ENCODE results near the gene ICE2.
"Not testable (repeated sequence)": the region's sequence is repeated elsewhere in the genome, so short reads cannot be mapped to it uniquely, and the experiment has no call there.

ICE2 gene

DNA sequence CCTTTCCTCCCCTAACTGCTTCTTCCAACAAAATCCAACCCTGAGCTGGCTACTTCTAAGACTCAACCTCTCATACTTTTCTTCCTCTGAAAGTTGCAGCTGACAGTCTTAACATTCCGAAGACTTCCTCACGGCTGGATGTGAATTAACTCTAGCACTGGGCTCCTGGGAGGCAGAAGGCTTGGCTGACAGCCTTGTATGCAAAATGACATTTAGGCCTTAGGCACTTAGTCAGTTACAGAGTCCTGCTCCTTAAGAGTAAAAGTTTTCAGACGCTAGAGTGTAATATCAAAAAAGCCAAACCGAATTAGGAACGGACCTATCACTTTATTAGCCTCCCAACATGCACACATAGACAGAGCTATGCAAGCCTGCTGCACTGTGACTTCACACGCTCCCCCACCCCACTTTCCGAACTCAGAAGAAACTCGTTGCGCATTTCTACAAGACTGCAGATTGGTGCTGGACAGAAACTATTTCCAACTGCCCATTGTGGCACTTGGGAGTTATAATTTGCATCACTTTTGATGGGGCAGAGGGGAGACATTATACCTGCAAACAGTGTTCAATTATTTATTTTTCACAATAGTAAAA, 65.6 kb downstream of the ICE2 start:
- H3K36me3 Mint-ChIP-seq, result no peaks in the 10 kb centered on the region
- ATAC-seq, result no peak
- no peak overlapping the region for H3K27ac Mint-ChIP-seq
- no peaks in the 10 kb centered on the region for H3K27me3 Mint-ChIP-seq
- H3K9me3 Mint-ChIP-seq, result no peaks in the 10 kb centered on the region
- H3K4me1 Mint-ChIP-seq, result peaks cover 11% of the 10 kb centered on the region
- no peak overlapping the region for H3K4me3 Mint-ChIP-seq

DNA sequence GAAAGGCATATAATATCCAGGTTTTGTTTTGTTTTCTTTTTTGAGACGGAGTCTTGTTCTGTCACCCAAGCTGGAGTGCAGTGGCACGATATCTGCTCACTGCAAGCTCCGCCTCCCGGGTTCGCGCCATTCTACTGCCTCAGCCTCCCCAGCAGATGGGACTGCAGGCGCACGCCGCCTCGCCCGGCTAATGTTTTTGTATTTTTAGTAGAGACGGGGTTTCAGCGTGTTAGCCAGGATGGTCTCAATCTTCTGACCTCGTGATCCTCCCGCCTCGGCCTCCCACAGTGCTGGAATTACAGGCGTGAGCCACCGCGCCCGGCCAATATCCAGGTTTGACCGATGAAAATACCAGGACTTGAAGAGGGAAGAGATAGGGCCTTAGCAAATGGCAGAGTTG, 66.1 kb downstream of the ICE2 start:
- not testable (repeated sequence) for H3K9me3 Mint-ChIP-seq, H3K27me3 Mint-ChIP-seq, ATAC-seq, H3K4me3 Mint-ChIP-seq, H3K27ac Mint-ChIP-seq, H3K36me3 Mint-ChIP-seq
- peaks cover 15% of the 10 kb centered on the region for H3K4me1 Mint-ChIP-seq

DNA sequence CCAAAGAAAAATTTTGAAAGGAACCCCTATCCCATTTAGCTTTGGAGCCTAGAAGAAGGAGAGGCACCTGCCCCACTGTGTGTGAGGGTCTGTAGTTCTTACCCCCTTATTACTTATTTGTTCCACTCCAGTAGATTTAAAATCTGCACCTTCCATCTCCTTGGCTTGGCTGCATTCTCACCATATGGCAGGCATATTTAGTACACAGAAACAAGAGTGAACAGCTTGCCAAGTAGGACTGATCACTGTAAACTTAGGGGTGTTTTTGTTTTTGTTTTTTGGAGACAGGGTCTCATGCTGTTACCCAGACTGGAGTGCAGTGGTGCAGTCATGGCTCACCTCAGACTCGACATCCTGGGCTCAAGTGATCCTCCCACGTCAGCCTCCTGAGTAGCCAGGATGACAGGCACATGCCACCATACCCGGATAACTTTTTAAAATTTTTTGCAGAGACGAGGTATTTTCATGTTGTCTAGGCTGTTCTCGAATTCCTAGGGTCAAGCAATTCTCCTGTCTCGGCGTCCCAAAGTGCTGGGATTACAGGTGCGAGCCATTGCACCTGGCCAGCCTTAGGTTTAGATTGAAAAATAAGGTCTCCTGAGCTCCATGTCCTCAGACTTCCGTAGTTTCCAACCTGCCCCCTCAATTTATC, 67.0 kb downstream of the ICE2 start:
- Mint-ChIP-seq H3K4me1 (peaks cover 15% of the 10 kb centered on the region), H3K36me3 (no peaks in the 10 kb centered on the region), H3K4me3 (no peak overlapping the region), H3K27ac (no peak overlapping the region), H3K9me3 (no peaks in the 10 kb centered on the region), H3K27me3 (no peaks in the 10 kb centered on the region)
- no peak for ATAC-seq

DNA sequence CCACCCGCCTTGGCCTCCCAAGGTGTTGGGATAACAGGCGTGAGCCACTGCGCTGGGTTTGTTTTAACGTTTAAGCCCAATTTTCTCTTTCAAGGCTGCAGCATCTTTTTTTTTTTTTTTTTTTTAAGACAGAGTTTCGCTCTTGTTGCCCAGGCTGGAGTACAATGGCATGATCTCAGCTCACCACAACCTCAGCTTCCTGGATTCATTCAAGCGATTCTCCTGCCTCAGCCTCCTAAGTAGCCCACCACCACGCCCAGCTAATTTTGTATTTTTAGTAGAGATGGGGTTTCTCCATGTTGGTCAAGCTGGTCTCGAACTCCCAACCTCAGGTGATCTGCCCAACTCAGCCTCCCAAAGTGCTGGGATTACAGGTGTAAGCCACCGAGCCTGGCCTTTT, 68.6 kb downstream of the ICE2 start:
- H3K27me3 Mint-ChIP-seq, ATAC-seq, H3K4me3 Mint-ChIP-seq, H3K36me3 Mint-ChIP-seq, H3K27ac Mint-ChIP-seq, H3K9me3 Mint-ChIP-seq: not testable (repeated sequence)
- peaks cover 15% of the 10 kb centered on the region for H3K4me1 Mint-ChIP-seq

DNA sequence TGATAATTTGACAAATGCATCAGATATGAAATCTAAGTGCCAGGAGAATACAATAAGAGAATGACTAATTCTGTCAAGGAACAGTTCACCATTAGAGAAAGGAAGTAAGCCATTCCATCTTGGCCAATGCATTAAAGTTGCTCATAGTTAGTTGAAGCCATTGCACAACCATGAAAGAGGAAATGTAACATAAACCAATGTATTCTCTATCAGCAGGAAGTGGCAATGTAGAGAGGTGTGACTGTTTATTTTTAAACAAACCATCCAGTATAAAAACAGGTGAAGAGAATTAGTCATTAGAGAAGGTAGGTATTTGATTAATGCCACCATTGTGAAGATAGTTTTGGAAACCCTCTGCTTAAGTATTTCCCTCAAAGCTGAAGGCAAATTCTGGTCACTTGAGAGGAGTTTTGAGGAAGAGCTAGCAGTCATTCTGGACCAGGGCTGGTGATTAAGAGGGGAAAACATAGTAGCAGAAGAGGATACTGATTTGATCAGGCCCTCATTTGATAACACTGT, 70.4 kb downstream of the ICE2 start:
- H3K36me3 Mint-ChIP-seq, result no peaks in the 10 kb centered on the region
- H3K27ac Mint-ChIP-seq, result peak overlapping the region; percentile 23
- H3K27me3 Mint-ChIP-seq, result no peaks in the 10 kb centered on the region
- H3K9me3 Mint-ChIP-seq, result no peaks in the 10 kb centered on the region
- H3K4me1 Mint-ChIP-seq, result peaks cover 15% of the 10 kb centered on the region
- peak; percentile 55 for ATAC-seq
- H3K4me3 Mint-ChIP-seq, result peak overlapping the region; percentile 14

DNA sequence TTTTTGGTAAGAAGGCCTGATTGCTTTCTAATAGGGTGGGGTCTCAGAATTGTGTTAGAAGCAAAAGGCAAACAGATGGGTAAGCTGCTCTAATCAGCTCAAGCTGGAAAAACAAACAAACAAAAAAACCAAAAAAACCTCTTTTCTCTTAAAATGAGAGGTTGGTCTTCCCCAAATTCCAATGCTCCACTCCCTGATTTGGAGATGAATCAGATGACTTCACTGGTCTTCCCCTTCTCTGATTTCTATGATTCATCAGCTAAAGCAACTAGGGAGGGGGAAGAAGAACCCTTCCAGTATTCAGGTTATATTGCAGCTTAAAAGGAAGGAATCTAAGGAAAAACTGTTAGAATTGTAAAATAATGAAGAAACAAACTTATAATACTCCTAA, 71.5 kb downstream of the ICE2 start:
- Mint-ChIP-seq H3K4me3 (no peak overlapping the region), H3K27ac (no peak overlapping the region), H3K27me3 (no peaks in the 10 kb centered on the region), H3K9me3 (no peaks in the 10 kb centered on the region), H3K4me1 (peaks cover 15% of the 10 kb centered on the region), H3K36me3 (no peaks in the 10 kb centered on the region)
- ATAC-seq, result no peak

DNA sequence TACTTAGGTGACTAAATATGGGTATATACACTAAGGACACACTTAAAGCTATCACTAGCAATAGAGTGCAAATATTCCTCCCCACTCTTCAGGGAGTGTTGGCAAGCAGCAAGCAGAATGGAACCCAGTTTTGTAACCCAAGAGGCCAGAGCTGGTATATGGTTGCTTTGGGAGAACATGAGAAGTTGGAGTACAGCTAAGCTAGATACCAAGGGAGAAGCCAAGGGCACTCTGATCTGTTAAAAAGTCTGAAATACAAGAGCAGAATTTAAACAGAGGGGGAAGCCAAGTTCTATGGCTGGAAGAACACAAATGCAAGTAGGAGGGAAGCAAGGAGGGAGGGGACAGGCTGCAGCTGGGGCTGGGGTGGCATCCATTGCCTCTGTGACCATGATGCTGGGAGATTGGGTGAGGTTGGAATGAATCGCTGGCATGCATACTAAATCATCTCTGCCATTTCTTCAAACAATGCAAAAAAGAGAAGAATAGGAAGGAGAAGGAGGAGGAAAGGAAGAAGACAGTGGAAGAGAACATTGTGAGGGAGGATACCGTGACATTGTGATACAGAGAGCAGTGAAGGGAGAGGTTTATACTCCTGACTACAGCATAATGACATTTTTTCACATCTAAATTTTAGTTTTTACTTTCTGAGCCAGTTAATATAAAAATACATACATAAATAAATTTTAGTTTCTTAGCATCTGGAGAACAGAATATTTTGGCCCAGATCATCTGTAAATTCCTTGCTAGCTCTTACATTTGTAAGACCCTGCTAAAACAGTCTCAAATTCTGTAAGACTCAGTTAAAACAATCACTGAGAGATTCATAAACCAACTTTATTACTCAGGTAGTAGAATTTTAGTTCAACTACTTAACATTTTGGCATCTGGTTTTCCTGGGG, 72.2 kb downstream of the ICE2 start:
- H3K27ac Mint-ChIP-seq, result no peak overlapping the region
- H3K27me3 Mint-ChIP-seq, result no peaks in the 10 kb centered on the region
- no peaks in the 10 kb centered on the region for H3K36me3 Mint-ChIP-seq
- no peak for ATAC-seq
- no peaks in the 10 kb centered on the region for H3K9me3 Mint-ChIP-seq
- H3K4me1 Mint-ChIP-seq, result peaks cover 15% of the 10 kb centered on the region
- H3K4me3 Mint-ChIP-seq, result no peak overlapping the region

DNA sequence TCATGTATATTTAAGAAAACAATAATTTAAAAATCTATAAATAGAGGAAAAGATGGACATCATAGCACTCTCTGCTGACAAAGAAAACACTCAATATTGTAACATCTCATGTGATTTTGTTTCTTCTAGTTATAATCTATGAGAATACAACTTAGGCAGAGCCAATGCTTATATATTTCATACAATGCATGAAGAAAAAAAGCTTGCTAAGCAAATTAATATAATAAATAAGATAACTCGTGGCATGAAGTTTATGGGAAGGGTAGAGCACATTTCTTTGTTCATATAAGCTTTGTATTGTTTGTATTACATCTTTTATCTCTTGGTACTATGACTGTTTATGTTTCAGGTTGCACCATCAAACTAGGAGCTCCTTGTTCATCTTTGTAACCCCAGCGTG, 73.5 kb downstream of the ICE2 start:
- H3K4me1 Mint-ChIP-seq, result peaks cover 15% of the 10 kb centered on the region
- H3K4me3 Mint-ChIP-seq, result no peak overlapping the region
- H3K27me3 Mint-ChIP-seq, result no peaks in the 10 kb centered on the region
- H3K9me3 Mint-ChIP-seq, result no peaks in the 10 kb centered on the region
- no peak overlapping the region for H3K27ac Mint-ChIP-seq
- no peaks in the 10 kb centered on the region for H3K36me3 Mint-ChIP-seq
- ATAC-seq, result no peak

DNA sequence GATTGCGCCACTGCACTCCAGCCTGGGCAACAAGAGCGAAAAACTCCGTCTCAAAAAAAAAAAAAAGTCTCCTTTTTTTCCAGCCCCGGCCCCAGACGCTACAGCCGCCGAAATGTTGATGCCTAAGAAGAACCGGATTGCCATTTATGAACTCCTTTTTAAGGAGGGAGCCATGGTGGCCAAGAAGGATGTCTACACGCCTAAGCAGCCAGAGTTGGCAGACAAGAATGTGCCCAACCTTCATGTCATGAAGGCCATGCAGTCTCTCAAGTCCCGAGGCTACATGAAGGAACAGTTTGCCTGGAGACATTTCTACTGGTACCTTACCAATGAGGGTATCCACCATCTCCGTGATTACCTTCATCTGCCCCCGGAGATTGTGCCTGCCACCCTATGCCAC, 74.6 kb downstream of the ICE2 start:
- not testable (repeated sequence) for H3K9me3 Mint-ChIP-seq, H3K27me3 Mint-ChIP-seq, H3K27ac Mint-ChIP-seq, H3K4me3 Mint-ChIP-seq, ATAC-seq, H3K36me3 Mint-ChIP-seq
- H3K4me1 Mint-ChIP-seq, result peaks cover 18% of the 10 kb centered on the region

DNA sequence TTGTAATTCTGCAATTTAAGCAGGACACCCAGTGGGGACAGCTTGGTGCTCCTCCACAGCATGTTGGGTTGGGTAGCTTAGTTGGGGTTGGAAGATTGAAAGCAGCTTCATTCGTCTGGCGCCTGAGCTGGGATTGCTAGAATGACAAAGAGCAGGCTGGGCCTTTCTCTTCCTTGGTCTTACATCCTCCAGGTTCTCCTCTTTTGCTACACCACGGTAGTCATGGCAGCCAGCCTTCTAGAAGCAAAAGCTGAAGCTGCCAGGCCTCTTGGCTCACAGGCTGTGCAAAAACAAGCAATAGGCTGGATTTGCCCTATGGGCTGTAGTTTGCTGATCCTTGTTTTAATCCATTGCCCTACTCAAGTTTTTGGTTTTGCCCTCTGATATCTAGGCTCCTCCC, 78.0 kb downstream of the ICE2 start:
- ATAC-seq, result no peak
- peaks cover 27% of the 10 kb centered on the region for H3K4me1 Mint-ChIP-seq
- H3K9me3 Mint-ChIP-seq, result no peaks in the 10 kb centered on the region
- no peaks in the 10 kb centered on the region for H3K27me3 Mint-ChIP-seq
- H3K27ac Mint-ChIP-seq, result no peak overlapping the region
- peaks cover 9% of the 10 kb centered on the region for H3K36me3 Mint-ChIP-seq
- no peak overlapping the region for H3K4me3 Mint-ChIP-seq

DNA sequence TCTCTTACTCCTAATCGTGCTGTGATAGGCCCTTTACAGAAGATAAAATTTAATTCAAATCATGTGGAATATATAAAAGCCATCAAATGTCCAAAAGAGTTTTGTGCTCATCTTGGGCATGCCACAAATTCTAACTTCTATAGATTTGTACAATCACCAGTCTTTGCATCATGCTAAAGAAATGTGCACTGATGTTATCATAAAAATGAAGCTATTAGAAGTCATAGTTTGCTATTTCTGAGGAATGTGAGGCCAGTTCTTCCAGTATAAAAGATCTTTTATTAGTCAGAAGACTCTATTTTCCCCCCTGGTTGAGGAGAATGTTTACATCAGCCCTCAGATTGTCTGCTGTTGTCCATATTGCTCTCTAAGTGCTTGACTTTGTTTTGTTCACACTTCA, 79.0 kb downstream of the ICE2 start:
- Mint-ChIP-seq H3K4me1 (peaks cover 29% of the 10 kb centered on the region), H3K4me3 (no peak overlapping the region), H3K9me3 (no peaks in the 10 kb centered on the region), H3K27me3 (no peaks in the 10 kb centered on the region), H3K27ac (peak overlapping the region; percentile 85), H3K36me3 (peaks cover 10% of the 10 kb centered on the region)
- no peak for ATAC-seq

DNA sequence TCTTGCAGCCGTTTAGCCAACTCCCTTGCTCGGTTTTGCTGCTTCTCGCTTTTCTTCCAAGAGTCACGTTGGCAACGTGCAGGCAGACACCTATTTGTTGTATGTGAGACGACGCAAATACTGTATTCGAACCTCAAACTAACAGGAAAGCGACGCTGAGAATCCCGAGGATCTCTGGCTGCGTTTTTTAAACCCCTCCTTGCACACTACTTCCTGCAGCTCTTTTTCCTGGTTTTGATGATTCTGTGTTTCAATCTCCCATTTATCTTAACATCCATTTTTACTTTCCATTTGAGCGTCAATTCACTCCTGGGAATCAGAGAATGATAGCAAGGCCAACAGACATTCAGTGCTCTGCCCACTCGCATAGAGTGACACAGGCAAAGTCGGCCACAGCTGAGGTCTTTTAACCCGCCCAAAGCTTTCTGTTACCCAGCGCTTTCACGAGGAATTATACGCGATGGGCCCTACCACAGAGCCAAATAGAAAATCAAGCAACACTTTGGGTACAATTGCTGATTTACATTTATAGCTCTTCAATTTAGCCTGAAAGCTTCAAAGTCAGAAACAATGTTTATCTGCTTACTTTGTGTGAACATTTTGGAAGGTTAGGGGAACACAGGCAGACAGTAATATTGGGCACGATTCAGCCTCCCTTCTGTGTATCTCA, 79.6 kb downstream of the ICE2 start:
- no peaks in the 10 kb centered on the region for H3K27me3 Mint-ChIP-seq
- peaks cover 32% of the 10 kb centered on the region for H3K4me1 Mint-ChIP-seq
- ATAC-seq, result no peak
- H3K9me3 Mint-ChIP-seq, result no peaks in the 10 kb centered on the region
- peaks cover 10% of the 10 kb centered on the region for H3K36me3 Mint-ChIP-seq
- peak overlapping the region; percentile 85 for H3K4me3 Mint-ChIP-seq
- peak overlapping the region; percentile 85 for H3K27ac Mint-ChIP-seq

DNA sequence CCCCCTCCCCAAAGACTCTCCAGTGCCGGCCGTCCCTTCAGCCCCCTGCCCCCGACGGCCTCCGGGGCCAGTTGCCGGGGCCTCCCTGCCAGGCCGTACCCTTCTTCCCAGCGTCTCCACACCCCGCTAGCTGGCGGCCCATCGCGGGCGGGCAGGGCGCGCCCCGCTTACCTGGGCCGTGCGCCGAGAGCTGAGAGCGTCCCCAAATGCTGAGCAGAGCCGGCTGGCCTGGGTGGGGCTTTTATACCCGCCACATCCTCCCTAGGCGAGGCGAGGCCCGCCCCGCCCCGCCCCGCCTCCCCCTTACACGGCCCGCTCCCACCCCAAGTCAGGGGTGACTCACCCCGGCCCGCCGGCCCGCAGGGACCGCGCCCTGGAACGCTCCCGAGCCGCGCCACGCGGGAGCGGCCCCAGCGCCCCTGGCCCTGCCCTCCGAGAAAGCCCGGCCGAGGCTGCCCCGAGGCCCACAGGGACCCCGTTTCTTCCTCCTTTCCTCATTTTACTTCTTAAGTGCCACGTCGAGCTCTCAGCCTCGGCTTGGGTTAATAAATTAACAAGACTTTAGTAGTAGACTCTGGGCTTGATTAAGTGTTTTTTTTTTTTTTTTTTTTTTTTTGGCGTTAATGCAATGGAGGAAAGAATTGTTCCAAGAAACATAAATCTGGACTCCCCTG, 81.0 kb downstream of the ICE2 start, which contains the start of gene ANXA2:
ANXA2 (minus strand) TSS at position 215 of the 674 bp plus-strand sequence. CDS start 11,911 bp downstream, outside the sequence.
- H3K27me3 Mint-ChIP-seq, result no peaks in the 10 kb centered on the region
- no peaks in the 10 kb centered on the region for H3K9me3 Mint-ChIP-seq
- H3K36me3 Mint-ChIP-seq, result peaks cover 21% of the 10 kb centered on the region
- peaks cover 47% of the 10 kb centered on the region for H3K4me1 Mint-ChIP-seq
- peak within 1 kb of the TSS; percentile 85 for H3K27ac Mint-ChIP-seq
- ATAC-seq, result peak; percentile 90
- peak within 1 kb of the TSS; percentile 85 for H3K4me3 Mint-ChIP-seq

DNA sequence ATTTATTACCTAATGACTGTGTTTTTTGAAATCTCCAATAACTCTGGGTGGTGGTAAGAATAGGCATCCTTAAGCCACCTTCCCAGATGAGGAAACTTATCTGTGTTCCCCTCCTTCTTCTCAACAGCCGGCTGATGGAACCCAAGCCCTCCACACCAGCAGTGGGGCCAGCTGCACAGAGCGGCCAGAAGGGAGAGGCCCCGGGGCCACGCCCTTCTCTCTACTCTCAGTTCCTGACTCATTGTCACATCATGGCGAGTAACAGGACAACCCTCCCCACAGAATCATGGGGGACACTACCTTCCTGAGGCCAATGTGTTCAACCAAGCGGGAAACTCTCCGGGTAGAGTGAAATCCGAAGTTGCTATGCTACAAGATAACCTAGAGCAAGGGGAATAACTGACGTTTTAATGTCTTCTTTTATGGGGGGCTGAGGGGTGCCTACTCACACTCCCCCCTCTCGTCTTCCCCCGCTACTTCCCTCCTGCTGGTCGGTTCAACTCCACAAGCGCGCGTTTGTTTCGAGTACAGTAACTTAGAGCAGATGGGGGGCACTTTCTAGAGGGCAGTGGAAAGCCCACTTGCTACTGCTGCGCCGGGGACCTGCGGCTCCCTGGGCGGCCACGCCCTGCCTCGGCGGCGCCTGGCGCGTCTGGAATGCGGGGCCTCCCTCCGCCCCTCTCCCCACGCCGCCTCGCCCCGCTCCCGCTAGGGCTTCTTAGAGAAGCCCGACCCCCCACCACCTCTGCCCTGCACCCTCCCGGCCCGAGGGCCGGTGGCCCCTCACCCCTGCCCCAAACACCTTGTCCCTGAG, 81.8 kb downstream of the ICE2 start:
- Mint-ChIP-seq H3K27ac (peak overlapping the region; percentile 85), H3K36me3 (peaks cover 22% of the 10 kb centered on the region), H3K4me1 (peaks cover 49% of the 10 kb centered on the region), H3K9me3 (no peaks in the 10 kb centered on the region), H3K27me3 (no peaks in the 10 kb centered on the region), H3K4me3 (peak overlapping the region; percentile 85)
- ATAC-seq, result peak; percentile 83

Measured in stimulated activated memory B cell treated with anti-CD40 and anti-IgM and Interleukin-4, amounts not matched to agents 10 μg/mL and 1 μg/mL and 100 μg/mL, for 72 hours (primary cell).